Inflammatory macrophage treated with lipopolysaccharide for 4 hours (primary cell): Measurements from ENCODE around the gene OMP.

ENCODE experiments used
- DNase-seq: peaks from one replicate; pipeline ENCODE4 v3.0.0-alpha.2; 2020

Gene OMP

GRCh38 chr11:77143405-77144020, 40.9 kb downstream of the OMP start:
- DNase-seq = no peak

GRCh38 chr11:77144196-77144856, 41.7 kb downstream of the OMP start:
- DNase-seq = no peak

GRCh38 chr11:77144857-77145428, 42.3 kb downstream of the OMP start:
- no peak for DNase-seq

- DNase-seq = no peak
Observed at GRCh38 chr11:77146261-77147035, 43.8 kb downstream of the OMP start.

GRCh38 chr11:77147036-77147315, 44.3 kb downstream of the OMP start:
- no peak for DNase-seq

GRCh38 chr11:77147668-77148321, 45.2 kb downstream of the OMP start:
- no peak for DNase-seq

- DNase-seq = no peak
Observed at GRCh38 chr11:77148963-77149715, 46.5 kb downstream of the OMP start.

GRCh38 chr11:77149716-77150392, 47.2 kb downstream of the OMP start:
- no peak for DNase-seq

- no peak for DNase-seq
Observed at GRCh38 chr11:77150836-77151235, 48.2 kb downstream of the OMP start.

GRCh38 chr11:77151804-77152509, 49.3 kb downstream of the OMP start:
- peak; percentile 27 for DNase-seq

- no peak for DNase-seq
Observed at GRCh38 chr11:77152846-77153245, 50.2 kb downstream of the OMP start.
